Measurements from ENCODE around the gene MPPED1.

The MPPED1 gene

DNA sequence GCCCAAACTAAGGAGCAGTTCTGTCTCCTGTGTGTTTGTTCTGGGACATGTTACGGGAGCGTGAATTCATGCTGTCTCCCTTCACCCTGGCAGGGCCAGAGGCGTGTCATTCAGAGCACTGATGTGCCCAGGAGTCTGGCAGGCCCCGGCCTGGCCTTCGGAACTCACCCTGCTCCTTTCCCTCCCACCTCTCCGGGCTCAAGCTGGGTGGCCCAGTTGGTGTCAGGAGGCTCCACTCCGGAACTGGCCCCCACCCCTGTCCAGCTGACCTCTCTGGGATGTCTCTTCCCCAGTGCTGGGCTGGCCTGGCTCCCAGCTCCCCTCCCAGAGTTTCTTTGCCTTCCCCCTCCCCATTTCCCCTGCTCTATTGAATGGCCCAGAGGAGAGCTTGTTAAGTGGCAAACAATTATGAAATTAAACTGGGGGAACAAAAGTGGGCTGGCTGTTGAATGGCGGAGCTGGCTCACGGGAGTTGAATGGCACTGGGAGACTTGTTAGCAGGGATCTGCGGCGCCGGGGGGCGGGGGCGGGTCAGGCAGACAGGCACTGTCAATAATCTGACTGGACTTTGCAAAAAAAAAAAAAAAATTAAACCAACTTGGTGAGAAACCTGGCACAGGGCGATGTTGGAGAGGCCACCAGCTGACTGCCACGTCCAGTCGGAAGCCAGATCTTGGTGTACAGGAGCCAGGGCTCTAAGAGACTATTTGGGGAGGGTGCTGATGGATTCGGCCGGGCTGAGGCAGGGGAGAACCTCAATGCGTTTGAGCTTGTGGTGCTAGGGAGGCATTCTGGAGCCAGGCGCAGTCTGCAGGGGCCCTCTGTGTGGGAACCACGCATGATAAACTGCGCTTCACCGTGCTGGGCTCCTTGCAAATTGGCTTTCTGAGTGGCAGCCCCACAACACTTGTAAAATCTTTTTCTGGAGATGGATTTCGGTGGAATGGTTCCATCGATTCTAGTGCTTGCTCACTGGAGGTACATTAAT, 1.3 kb downstream of the MPPED1 start:
- H3K27ac Mint-ChIP-seq, result no peak overlapping the region
- H3K4me3 Mint-ChIP-seq, result no peak overlapping the region
- no peaks in the 10 kb centered on the region for H3K9me3 Mint-ChIP-seq
- no peaks in the 10 kb centered on the region for H3K36me3 Mint-ChIP-seq (ENCODE audit: low read depth)
- H3K27me3 Mint-ChIP-seq, result peaks cover 59% of the 10 kb centered on the region
- no peak for DNase-seq
- peaks cover 2% of the 10 kb centered on the region for H3K4me1 Mint-ChIP-seq (ENCODE audit: low read depth)

DNA sequence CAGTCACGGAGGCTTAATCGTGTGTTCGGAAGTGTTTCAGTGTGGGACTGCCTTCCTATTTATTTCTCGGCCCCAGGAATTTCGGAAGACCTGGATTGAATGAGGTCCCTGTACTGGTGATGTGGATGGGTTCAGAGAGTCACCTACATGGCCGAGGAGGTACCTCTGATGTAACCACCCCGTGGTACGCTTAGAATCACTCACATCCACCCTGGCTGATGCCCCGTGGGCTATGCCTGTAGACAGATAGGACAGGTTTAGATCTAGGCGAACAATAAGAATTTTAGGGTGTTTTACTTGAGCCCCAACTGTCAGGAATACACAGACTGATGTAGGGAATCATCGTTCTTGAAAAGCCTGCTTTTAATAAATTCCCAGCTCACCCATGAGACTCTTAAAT, 2.0 kb downstream of the MPPED1 start:
- no peak overlapping the region for H3K27ac Mint-ChIP-seq
- peaks cover 2% of the 10 kb centered on the region for H3K4me1 Mint-ChIP-seq (ENCODE audit: low read depth)
- DNase-seq, result no peak
- no peaks in the 10 kb centered on the region for H3K36me3 Mint-ChIP-seq (ENCODE audit: low read depth)
- no peak overlapping the region for H3K4me3 Mint-ChIP-seq
- H3K9me3 Mint-ChIP-seq, result no peaks in the 10 kb centered on the region
- H3K27me3 Mint-ChIP-seq, result peaks cover 55% of the 10 kb centered on the region

DNA sequence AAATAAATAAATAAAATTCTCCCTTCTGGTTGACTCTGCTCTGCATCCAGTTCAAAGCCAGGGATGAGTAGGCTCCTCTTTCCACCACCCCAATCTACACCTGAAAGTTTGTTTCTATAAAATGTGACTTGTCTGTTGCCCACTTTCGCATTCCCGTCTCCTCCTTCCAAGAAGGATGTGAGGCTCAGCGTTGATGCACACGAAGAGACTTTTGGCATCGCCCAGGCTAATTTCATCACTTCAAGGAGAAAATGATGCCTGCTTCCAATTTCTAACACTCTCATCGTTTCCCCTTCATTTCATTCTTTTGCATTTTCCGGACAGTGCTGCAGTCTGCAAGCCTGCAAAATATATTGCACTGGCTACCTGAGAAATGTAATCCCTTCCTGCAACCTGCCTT, 3.9 kb downstream of the MPPED1 start:
- peaks cover 40% of the 10 kb centered on the region for H3K27me3 Mint-ChIP-seq
- no peak for DNase-seq

DNA sequence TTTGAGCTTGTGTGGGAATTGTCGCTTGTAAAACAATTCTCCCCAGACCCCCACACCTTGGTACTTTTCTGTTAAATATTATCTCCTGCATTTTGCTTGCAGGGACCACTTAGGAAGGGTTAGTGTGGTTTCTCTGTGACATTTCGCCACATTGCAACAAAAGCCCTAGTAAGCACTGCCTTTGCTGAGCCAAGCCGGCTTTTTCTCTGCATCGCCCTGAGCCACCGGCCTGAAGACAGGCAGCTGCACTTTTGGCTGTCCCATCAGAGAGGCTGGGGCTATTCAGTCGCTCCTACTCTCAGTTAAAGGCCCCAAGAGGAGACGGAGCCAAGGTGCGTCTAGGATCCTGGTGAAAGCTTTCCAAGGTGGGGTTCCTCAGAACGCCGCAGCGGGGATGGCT, 5.7 kb downstream of the MPPED1 start:
- Mint-ChIP-seq H3K4me1 (ENCODE audit: low read depth) (peaks cover under 1% of the 10 kb centered on the region), H3K9me3 (no peaks in the 10 kb centered on the region), H3K27ac (no peak overlapping the region), H3K36me3 (ENCODE audit: low read depth) (no peaks in the 10 kb centered on the region), H3K4me3 (no peak overlapping the region), H3K27me3 (peaks cover 35% of the 10 kb centered on the region)
- DNase-seq, result no peak

More for the DNA sequence above, 3.9 kb downstream of the MPPED1 start:
- Mint-ChIP-seq H3K9me3 (no peaks in the 10 kb centered on the region), H3K4me1 (ENCODE audit: low read depth) (peaks cover 2% of the 10 kb centered on the region), H3K27ac (no peak overlapping the region), H3K36me3 (ENCODE audit: low read depth) (no peaks in the 10 kb centered on the region), H3K4me3 (no peak overlapping the region)

- Mint-ChIP-seq H3K4me3 (no peak overlapping the region), H3K4me1 (ENCODE audit: low read depth) (no peaks in the 10 kb centered on the region), H3K36me3 (ENCODE audit: low read depth) (no peaks in the 10 kb centered on the region), H3K27me3 (peaks cover 28% of the 10 kb centered on the region), H3K9me3 (no peaks in the 10 kb centered on the region), H3K27ac (no peak overlapping the region)
- DNase-seq, result no peak
Observed at GRCh38 chr22:43418079-43418825, 6.4 kb downstream of the MPPED1 start.

GRCh38 chr22:43419371-43420080, 7.7 kb downstream of the MPPED1 start:
- no peak overlapping the region for H3K27ac Mint-ChIP-seq
- no peaks in the 10 kb centered on the region for H3K4me1 Mint-ChIP-seq (ENCODE audit: low read depth)
- H3K36me3 Mint-ChIP-seq (ENCODE audit: low read depth), result no peaks in the 10 kb centered on the region
- H3K9me3 Mint-ChIP-seq, result no peaks in the 10 kb centered on the region
- H3K27me3 Mint-ChIP-seq, result peaks cover 15% of the 10 kb centered on the region
- DNase-seq, result no peak
- no peak overlapping the region for H3K4me3 Mint-ChIP-seq

DNA sequence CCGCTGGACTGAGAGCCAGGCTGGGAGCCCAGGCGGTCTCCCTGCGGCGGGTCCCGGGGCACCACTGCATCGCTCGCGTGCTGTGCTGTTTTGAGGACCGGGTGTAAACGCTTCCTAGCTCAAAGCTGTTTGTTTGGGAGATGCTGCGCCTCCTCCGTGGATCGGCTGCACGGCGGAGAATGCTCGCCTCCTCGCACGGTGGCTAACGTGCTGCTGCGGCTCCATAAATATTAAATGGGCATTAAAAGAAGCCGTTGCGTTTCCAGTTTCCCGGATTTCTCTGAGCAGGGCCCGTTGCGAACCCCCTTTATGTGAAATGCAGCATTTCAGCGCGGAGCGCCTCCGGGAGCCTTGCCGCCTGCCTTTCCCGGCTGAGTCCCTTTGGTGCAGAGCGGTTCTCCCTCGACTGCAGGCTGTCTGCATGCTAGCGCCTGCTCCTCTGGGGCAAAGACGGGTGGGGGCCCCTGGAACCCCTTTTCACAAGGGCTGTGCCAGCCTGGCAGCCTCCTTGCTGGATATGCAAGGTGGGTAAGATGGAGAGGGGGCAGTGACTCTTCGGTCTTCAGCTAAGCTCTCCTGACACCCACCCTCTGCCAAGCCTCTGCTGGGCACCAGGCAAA, 9.3 kb downstream of the MPPED1 start:
- Mint-ChIP-seq H3K4me1 (ENCODE audit: low read depth) (no peaks in the 10 kb centered on the region), H3K27ac (no peak overlapping the region), H3K27me3 (peaks cover 5% of the 10 kb centered on the region), H3K4me3 (no peak overlapping the region), H3K36me3 (ENCODE audit: low read depth) (no peaks in the 10 kb centered on the region), H3K9me3 (no peaks in the 10 kb centered on the region)
- DNase-seq, result no peak

DNA sequence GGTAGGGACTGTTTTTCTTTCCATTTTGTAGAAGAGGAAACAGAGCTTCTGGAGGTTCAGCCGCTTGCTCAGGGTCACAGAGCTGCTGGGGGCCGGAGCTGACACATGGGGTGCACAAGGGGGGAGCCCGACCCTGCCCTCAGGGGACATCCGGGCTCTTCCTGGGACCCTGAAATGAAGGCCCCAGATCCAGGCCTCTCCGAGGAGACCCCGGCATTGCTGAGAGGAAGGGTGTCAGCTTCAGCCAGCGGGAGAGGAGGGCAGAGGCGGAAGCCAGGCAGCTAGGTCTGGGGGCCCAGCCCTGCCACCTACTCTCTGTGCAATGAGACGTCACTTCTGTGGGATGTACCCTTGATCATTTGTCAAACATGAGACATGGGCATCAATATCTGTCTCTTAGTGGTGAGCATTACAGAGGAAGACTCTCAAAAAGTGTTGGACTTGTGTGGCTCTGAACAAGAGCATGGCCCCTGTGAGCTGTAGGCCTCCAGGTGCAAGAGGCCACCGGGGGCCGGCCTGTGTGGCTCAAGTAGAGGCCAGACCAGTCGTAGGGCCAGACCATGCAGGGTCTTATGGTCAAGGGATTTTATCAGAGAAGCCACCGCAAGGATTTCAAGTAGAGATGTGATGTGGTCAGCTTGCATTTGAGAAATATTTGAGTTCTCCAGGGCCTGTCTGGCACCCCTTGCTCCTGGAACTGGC, 10.3 kb downstream of the MPPED1 start:
- no peaks in the 10 kb centered on the region for H3K36me3 Mint-ChIP-seq (ENCODE audit: low read depth)
- H3K27me3 Mint-ChIP-seq, result peaks cover 5% of the 10 kb centered on the region
- no peaks in the 10 kb centered on the region for H3K9me3 Mint-ChIP-seq
- H3K4me3 Mint-ChIP-seq, result no peak overlapping the region
- DNase-seq, result no peak
- H3K27ac Mint-ChIP-seq, result no peak overlapping the region
- H3K4me1 Mint-ChIP-seq (ENCODE audit: low read depth), result no peaks in the 10 kb centered on the region

GRCh38 chr22:43423046-43423445, 11.2 kb downstream of the MPPED1 start:
- H3K27me3 Mint-ChIP-seq, result peaks cover 14% of the 10 kb centered on the region
- H3K4me3 Mint-ChIP-seq, result no peak overlapping the region
- H3K36me3 Mint-ChIP-seq (ENCODE audit: low read depth), result no peaks in the 10 kb centered on the region
- no peak for DNase-seq
- H3K27ac Mint-ChIP-seq, result no peak overlapping the region
- no peaks in the 10 kb centered on the region for H3K9me3 Mint-ChIP-seq
- no peaks in the 10 kb centered on the region for H3K4me1 Mint-ChIP-seq (ENCODE audit: low read depth)

- H3K4me1 Mint-ChIP-seq (ENCODE audit: low read depth), result no peaks in the 10 kb centered on the region
- no peak overlapping the region for H3K4me3 Mint-ChIP-seq
- DNase-seq, result no peak
- H3K9me3 Mint-ChIP-seq, result no peaks in the 10 kb centered on the region
- H3K36me3 Mint-ChIP-seq (ENCODE audit: low read depth), result no peaks in the 10 kb centered on the region
- H3K27ac Mint-ChIP-seq, result no peak overlapping the region
- peaks cover 20% of the 10 kb centered on the region for H3K27me3 Mint-ChIP-seq
Observed at GRCh38 chr22:43424201-43424600, 12.4 kb downstream of the MPPED1 start.

GRCh38 chr22:43424666-43425630, 13.1 kb downstream of the MPPED1 start:
- Mint-ChIP-seq H3K9me3 (no peaks in the 10 kb centered on the region), H3K4me3 (no peak overlapping the region), H3K4me1 (ENCODE audit: low read depth) (no peaks in the 10 kb centered on the region), H3K36me3 (ENCODE audit: low read depth) (no peaks in the 10 kb centered on the region), H3K27ac (no peak overlapping the region), H3K27me3 (peaks cover 28% of the 10 kb centered on the region)
- no peak for DNase-seq

GRCh38 chr22:43425976-43426785, 14.4 kb downstream of the MPPED1 start:
- Mint-ChIP-seq H3K4me3 (no peak overlapping the region), H3K27ac (no peak overlapping the region), H3K9me3 (no peaks in the 10 kb centered on the region), H3K4me1 (ENCODE audit: low read depth) (no peaks in the 10 kb centered on the region), H3K27me3 (peaks cover 37% of the 10 kb centered on the region), H3K36me3 (ENCODE audit: low read depth) (no peaks in the 10 kb centered on the region)
- DNase-seq, result no peak

Data from activated T-cell treated with anti-CD3 and anti-CD28 coated beads, Interleukin-2, amount 50 U/mL, for 24 hours (primary cell).